Activated CD4-positive, alpha-beta T cell treated with anti-CD3 and anti-CD28 coated beads, Interleukin-2, amount 50 U/mL, for 4 hours (primary cell): ENCODE measurements around the gene SRSF3.

ENCODE experiments used
- DNase-seq, 2 experiments: peaks; one replicate each; pipeline ENCODE4 v3.0.0-alpha.2; 2020

The SRSF3 gene

GRCh38 chr6:36624461-36625157 is 30.4 kb downstream of the SRSF3 start:
- DNase-seq: no peak

- no peak for DNase-seq
Measured at GRCh38 chr6:36625158-36625919, 31.2 kb downstream of the SRSF3 start.

DNA sequence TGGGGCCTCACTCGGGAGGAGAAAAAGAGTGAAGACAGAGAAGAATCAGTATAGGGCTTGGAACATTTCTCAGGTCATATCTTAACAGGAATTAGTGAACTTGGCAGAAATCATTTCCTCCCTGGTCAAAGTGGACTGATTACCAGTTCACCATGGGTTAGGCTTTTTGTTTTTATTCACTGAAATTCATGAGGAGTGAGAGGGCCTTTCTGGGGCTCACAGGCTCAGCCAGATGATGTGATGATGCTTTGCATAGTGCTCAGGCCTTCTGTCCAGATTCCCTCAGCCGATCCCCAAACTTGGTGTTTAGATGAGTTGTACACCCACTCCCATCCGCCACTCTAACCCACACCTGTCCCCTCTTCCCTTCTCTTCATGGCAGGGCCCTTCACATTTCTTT is 32.5 kb downstream of the SRSF3 start:
- DNase-seq: no peak

- DNase-seq: no peak
Measured at GRCh38 chr6:36627141-36627540, 33.0 kb downstream of the SRSF3 start.

DNA sequence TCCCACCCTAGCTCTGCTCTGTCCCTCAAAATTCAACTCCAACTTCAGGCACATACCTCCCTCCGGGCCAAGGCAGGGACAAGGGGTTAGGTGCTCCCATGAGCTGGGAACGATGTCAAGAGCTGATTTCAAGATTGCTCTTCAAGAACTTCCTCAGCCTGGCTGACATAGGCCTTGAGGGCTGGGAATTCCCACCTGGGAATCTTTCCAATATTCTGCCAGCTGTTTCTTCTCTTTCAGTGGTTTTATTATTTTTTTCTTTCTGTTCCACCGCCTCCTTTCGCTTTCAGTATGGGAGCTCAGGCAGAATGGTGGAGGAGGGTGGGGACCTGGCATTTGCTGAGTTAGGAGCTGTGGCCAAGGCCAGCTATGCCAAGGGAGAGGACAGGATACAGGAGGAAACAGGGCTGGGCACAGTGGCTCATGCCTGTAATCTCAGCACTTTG is 33.7 kb downstream of the SRSF3 start:
- no peak for DNase-seq

- no peak for DNase-seq
Measured at GRCh38 chr6:36629784-36630183, 35.6 kb downstream of the SRSF3 start.

GRCh38 chr6:36631326-36632011 is 37.3 kb downstream of the SRSF3 start:
- DNase-seq: no peak

- DNase-seq: no peak
Measured at GRCh38 chr6:36633370-36633769, 39.2 kb downstream of the SRSF3 start.

DNA sequence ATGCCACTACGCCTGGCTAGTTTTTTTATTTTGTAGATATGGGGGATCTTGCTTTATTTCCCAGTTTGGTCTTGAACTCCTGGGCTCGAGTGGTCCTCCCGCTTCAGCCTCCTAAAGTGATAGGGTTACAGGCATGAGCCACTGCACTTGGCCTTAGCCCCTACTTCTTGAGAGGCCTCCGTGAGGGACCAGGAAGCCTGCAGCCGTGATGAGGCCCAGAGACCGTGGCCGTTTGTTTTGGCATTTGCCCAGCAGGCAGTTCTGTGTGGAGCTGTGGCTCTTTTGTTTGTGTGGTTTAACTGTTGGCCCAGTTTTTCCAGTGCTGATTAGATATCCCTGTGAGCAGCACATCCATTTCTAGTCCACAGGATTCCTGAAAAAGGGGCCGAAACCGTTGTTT is 39.8 kb downstream of the SRSF3 start:
- DNase-seq: no peak

DNA sequence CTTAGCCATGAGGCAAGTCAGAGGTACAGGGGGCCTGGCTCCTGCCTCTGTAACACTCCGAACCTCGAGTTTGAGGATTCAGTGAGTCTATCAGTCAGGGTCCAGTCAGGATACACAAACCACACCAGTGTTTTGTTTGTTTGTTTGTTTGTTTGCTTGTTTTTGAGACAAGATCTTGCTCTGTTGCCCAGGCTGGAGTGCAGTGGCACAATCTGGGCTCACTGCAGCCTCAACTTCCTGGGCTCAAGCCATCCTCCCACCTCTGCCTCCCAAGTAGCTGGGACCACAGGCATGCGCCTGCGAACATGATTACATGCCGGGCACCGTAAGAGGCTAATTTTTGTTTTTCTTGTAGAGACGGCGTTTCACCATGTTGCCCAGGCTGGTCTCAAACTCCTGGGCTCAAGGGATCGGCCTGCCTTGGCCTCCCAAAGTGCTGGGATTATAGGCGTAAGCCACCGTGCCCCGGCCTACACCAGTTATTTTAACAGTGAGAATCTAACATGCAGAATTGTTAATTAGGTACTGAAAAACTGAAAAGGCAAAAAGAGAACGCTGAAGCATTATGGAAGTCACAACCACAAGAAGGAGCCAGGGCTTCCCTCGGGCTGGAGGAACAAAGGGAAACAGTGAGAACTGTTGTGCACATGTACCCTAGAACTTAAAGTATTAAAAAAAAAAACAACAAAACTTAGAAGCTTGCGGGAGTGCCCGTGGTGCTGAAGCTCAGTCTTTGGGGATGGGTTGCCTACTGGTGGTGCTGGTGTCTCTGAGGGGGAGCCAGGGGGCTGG is 40.4 kb downstream of the SRSF3 start:
- no peak for DNase-seq

- no peak for DNase-seq
Measured at GRCh38 chr6:36636283-36636682, 42.1 kb downstream of the SRSF3 start.

GRCh38 chr6:36636687-36637418 is 42.7 kb downstream of the SRSF3 start:
- no peak for DNase-seq

DNA sequence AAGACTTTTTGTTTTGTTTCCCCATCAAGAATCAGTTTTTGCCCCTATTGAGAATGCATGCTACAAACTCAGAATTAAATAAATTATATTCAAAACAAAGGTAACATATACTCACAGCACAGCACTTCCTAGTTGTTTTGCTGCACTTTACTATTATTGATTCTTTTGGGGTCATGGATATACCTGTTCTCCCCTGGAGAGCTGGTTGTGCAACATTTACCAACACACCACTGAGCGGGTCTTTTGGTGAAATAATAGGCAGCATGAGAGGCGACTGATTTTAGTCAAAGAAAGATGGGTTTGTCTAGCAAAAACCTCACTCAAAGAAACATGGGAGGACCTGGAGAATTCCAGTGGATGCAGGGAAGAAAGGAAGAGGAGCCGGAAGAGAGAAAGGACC is 44.4 kb downstream of the SRSF3 start:
- no peak for DNase-seq

GRCh38 chr6:36639171-36639808 is 45.1 kb downstream of the SRSF3 start:
- DNase-seq: no peak

DNA sequence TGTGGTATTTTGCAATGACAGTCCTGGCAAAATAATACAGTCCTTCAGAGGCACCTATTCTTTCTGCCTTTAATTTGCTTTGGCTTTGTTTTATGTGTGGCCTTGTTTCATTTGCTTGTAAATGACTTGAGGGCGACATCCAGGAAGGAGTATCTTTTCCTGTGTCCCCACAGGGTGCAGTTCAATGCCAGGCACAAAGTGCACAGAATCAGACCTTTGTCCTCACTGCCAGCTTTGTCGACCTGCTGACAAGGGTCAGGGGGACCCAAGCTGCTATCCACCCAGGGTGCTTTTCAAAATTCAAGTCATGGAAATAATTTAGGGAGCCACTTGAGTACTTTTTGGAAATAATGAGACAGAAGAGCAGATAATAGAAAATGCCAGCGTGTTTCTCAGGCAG is 47.4 kb downstream of the SRSF3 start:
- no peak for DNase-seq

- no peak for DNase-seq
Measured at GRCh38 chr6:36642913-36643817, 49.0 kb downstream of the SRSF3 start.

GRCh38 chr6:36643977-36644376 is 49.8 kb downstream of the SRSF3 start:
- DNase-seq: no peak

DNA sequence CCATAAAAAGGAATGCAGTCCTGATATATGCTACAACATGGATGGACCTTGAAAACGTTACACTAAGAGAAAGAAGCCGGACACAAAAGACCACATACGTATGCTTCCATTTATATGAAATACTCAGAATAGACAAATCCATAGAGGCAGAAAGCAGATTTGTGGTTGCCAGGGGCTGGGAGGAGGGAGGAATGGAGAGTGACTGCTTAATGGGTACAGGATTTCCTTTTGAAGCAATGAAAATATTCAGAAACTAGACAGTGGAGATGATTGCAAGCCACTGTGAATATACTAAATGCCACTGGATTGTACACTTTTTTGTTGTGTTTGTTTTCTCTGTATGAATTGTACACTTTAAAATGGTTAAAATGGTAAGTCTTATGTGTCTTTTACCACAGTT is 54.9 kb downstream of the SRSF3 start:
- DNase-seq: no peak

DNA sequence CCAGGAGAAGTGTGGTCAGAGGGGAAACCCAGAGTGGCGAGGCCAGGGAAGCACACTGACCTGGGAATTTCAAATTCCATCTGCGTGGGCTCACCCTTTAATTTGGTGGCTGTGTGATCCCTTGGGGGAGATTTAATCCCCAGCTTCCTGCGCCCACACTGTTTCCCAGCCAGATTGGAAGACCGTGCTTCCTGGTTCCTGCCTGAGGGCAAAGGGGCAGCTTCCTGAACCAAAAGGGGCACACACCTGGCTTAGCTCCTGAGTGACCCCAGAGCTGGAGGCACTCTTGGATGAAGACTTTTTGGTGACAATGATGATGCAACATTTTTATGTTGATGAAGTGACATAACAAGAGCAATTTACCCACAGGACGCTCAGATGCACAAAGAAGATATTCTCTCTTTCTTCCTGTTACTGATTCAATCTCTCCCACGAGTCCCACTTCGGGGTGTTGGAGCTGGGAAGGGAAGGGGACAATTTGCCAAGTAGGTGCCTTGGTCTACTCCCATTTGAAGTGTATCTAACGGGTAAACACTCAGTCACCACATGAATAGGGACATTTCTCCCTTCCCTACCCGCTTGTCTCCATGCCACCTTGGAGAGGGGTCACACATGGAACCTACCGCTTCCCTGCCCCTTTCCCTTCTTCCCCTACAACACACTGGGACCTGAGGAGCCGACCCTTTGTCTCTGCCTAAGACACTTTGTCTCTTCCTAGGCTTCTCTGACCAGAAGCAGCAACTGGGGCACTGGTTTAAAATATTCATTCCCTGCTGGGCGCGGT is 55.7 kb downstream of the SRSF3 start:
- no peak for DNase-seq
